HepG2 (cell line): ENCODE data around the gene XRCC1. TPM values are rescaled to one million over a fixed set of nuclear protein-coding genes. Genes with fewer than 3 reads are reported as not detected.

Experiments used
- FOXC1 ChIP-seq: sonication (generic); formaldehyde crosslinking; IDR thresholded peaks from 2 replicates; pipeline ENCODE4 v1.8.0; 2022; ENCODE audit warnings: mild to moderate bottlenecking, missing genetic modification reagents, borderline replicate concordance
- GMEB1 ChIP-seq: sonication (generic); formaldehyde crosslinking; IDR thresholded peaks from 2 replicates; pipeline ENCODE4 v1.5.1; 2020; ENCODE audit warnings: missing genetic modification reagents, mild to moderate bottlenecking, borderline replicate concordance
- HHEX ChIP-seq: IDR thresholded peaks from 2 replicates; pipeline ENCODE4 v1.6.1; 2016; ENCODE audit warnings: control low read depth
- HMGA1 ChIP-seq: sonication (generic); formaldehyde crosslinking; conservative IDR thresholded peaks from 2 replicates; pipeline ENCODE4 v1.4.0; 2020; ENCODE audit warnings: missing genetic modification reagents
- HOXA5 ChIP-seq: sonication (generic); formaldehyde crosslinking; IDR thresholded peaks from 2 replicates; pipeline ENCODE4 v1.4.0; 2020; ENCODE audit warnings: missing genetic modification reagents
- HOXA7 ChIP-seq: sonication (generic); formaldehyde crosslinking; IDR thresholded peaks from 2 replicates; pipeline ENCODE4 v1.8.1; 2022; ENCODE audit warnings: mild to moderate bottlenecking, missing genetic modification reagents, moderate library complexity
- JUND ChIP-seq: sonication (generic); formaldehyde crosslinking; IDR thresholded peaks from 2 replicates; pipeline ENCODE4 v1.8.0; 2022; ENCODE audit warnings: mild to moderate bottlenecking, missing genetic modification reagents
- MTA3 ChIP-seq: sonication (generic); formaldehyde crosslinking; IDR thresholded peaks from 2 replicates; pipeline ENCODE4 v1.4.0; 2020; ENCODE audit warnings: missing genetic modification reagents
- RAD21 ChIP-seq: fragments of 450-650 bp; formaldehyde crosslinking; IDR thresholded peaks from 2 replicates; pipeline ENCODE4 v1.5.0; 2020; ENCODE audit warnings: mild to moderate bottlenecking
- RBAK ChIP-seq: sonication (generic); formaldehyde crosslinking; IDR thresholded peaks from 2 replicates; pipeline ENCODE4 v1.5.1; 2020; ENCODE audit warnings: mild to moderate bottlenecking, missing genetic modification reagents
- SKI ChIP-seq: fragments of 450-650 bp; IDR thresholded peaks from one replicate; pipeline ENCODE4 v1.6.1; 2018; ENCODE audit warnings: mild to moderate bottlenecking; ENCODE audit not compliant: partially characterized antibody
- SP140L ChIP-seq: sonication (generic); formaldehyde crosslinking; IDR thresholded peaks from 2 replicates; pipeline ENCODE4 v1.4.0; 2020; ENCODE audit warnings: missing genetic modification reagents, borderline replicate concordance
- TCF12 ChIP-seq, 2 experiments: fragments of 450-650 bp in 1 of 2; sonication (generic) in 1 of 2; formaldehyde crosslinking in 1 of 2; IDR thresholded peaks; 2 replicates each; pipeline versions ENCODE4 v1.6.1 to v1.8.0; 2017 to 2022; ENCODE audit warnings: antibody characterized with exemption in 1 of 2, mild to moderate bottlenecking in 1 of 2, missing genetic modification reagents in 1 of 2, moderate library complexity in 1 of 2
- ZFP82 ChIP-seq: sonication (generic); formaldehyde crosslinking; IDR thresholded peaks from 2 replicates; pipeline ENCODE4 v1.5.1; 2020; ENCODE audit warnings: mild to moderate bottlenecking, missing genetic modification reagents, borderline replicate concordance
- ZIK1 ChIP-seq: sonication (generic); formaldehyde crosslinking; IDR thresholded peaks from 2 replicates; pipeline ENCODE4 v1.5.0; 2020; ENCODE audit warnings: mild to moderate bottlenecking, low read depth, missing genetic modification reagents, borderline replicate concordance
- ZMYM2 ChIP-seq: sonication (generic); formaldehyde crosslinking; IDR thresholded peaks from 2 replicates; pipeline ENCODE4 v1.8.0; 2022; ENCODE audit warnings: mild to moderate bottlenecking, missing genetic modification reagents
- ZNF451 ChIP-seq: sonication (generic); formaldehyde crosslinking; IDR thresholded peaks from 2 replicates; pipeline ENCODE4 v1.5.0; 2020; ENCODE audit warnings: mild to moderate bottlenecking, missing genetic modification reagents
- ZNF543 ChIP-seq: sonication (generic); formaldehyde crosslinking; IDR thresholded peaks from 2 replicates; pipeline ENCODE4 v1.4.0; 2020; ENCODE audit warnings: mild to moderate bottlenecking, missing genetic modification reagents
- ZNF552 ChIP-seq: sonication (generic); formaldehyde crosslinking; IDR thresholded peaks from 2 replicates; pipeline ENCODE4 v1.9.0; 2022; ENCODE audit warnings: missing genetic modification reagents, mild to moderate bottlenecking, borderline replicate concordance
- ZNF562 ChIP-seq: sonication (generic); formaldehyde crosslinking; IDR thresholded peaks from 2 replicates; pipeline ENCODE4 v1.8.0; 2022; ENCODE audit warnings: missing genetic modification reagents, borderline replicate concordance
- ZNF614 ChIP-seq: IDR thresholded peaks from 2 replicates; pipeline ENCODE4 v1.6.1; 2018; ENCODE audit warnings: missing biosample characterization, missing genetic modification reagents, inconsistent platforms, borderline replicate concordance
- ZNF800 ChIP-seq: sonication (generic); formaldehyde crosslinking; IDR thresholded peaks from 2 replicates; pipeline ENCODE4 v1.4.0; 2020; ENCODE audit warnings: missing genetic modification reagents
- ZNF839 ChIP-seq: sonication (generic); formaldehyde crosslinking; IDR thresholded peaks from 2 replicates; pipeline ENCODE4 v1.4.0; 2020; ENCODE audit warnings: missing genetic modification reagents, mild to moderate bottlenecking, borderline replicate concordance
- polyA plus RNA-seq, 8 experiments: library from polyadenylated mRNA; depleted of rRNA in 3 of 8; stranded (reverse) in 7 of 8; unstranded in 1 of 8; fragments of >200 nt; fragmentation: Illumina TruSeq in 4 of 8; extraction: Trizol in 4 of 8; gene quantifications; 2 replicates each; pipeline versions ENCODE4 v1.2.1 to v1.2.3, GENCODE V29; 2011 to 2016; ENCODE audit warnings: low read depth in 4 of 8, missing spikeins in 1 of 8, mixed read lengths in 1 of 8; ENCODE audit not compliant: insufficient read depth in 1 of 8
- total RNA-seq, 5 experiments: library from RNA; depleted of rRNA; stranded (reverse); fragments of >200 nt; fragmentation: Illumina TruSeq; extraction: Trizol; gene quantifications; 2 replicates each; pipeline ENCODE4 v1.2.3, GENCODE V29; 2016; ENCODE audit warnings: low read depth in 1 of 5
- TF ChIP-seq, protein P1 (sequence below), 2 experiments: sonication (generic) in 1 of 2; formaldehyde crosslinking in 1 of 2; IDR thresholded peaks; 2 replicates each; pipeline versions ENCODE4 v1.5.1 to v1.6.1; 2011 to 2020; ENCODE audit warnings: borderline replicate concordance in 1 of 2, low read depth in 1 of 2, low read length in 1 of 2, mild to moderate bottlenecking in 1 of 2, missing genetic modification reagents in 1 of 2, moderate library complexity in 1 of 2
- TF ChIP-seq, protein P2 (sequence below): fragments of 450-650 bp; IDR thresholded peaks from 2 replicates; pipeline ENCODE4 v1.6.1; 2016

XRCC1 gene
- total and polyA plus RNA-seq, 2 of the 13 experiments (the other 11 are each of a cell fraction or from before 2014, with no cell fraction given): 24.7 to 26.3 TPM

DNA sequence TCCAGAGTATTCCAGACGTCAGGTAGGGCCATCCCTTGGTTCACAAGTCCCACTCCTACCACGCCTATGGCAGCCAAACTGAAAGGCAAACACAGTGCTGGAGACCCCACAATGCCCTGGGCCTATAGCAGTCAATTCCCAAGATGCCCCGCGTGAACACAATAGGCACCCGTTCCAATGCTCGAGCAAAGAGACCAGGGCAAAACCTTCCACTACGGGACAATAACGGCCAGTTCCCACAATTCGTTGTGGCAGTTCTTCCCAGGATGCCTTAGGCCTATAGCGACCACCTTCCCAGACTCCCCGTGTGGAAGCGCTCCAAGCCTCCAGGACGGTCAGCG lies 43.6 kb upstream of the XRCC1 start (continued):
- no peak for TF ChIP-seq GMEB1
- TF ChIP-seq ZNF552 (CRISPR knock-in tag): no peak
- no peak for TF ChIP-seq JUND (CRISPR knock-in tag)
- TF ChIP-seq RAD21 (CRISPR knock-in tag): no peak
- TF ChIP-seq ZMYM2 (CRISPR knock-in tag): no peak
- TF ChIP-seq ZIK1 (CRISPR knock-in tag): no peak
- TF ChIP-seq, protein P1, sequence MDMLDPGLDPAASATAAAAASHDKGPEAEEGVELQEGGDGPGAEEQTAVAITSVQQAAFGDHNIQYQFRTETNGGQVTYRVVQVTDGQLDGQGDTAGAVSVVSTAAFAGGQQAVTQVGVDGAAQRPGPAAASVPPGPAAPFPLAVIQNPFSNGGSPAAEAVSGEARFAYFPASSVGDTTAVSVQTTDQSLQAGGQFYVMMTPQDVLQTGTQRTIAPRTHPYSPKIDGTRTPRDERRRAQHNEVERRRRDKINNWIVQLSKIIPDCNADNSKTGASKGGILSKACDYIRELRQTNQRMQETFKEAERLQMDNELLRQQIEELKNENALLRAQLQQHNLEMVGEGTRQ (IDR thresholded peaks at IDR 0.05; ENCODE audit: low read depth, low read length): no peak
- TF ChIP-seq, protein P1 (CRISPR knock-in tag; IDR thresholded peaks at IDR 0.05; ENCODE audit: borderline replicate concordance): no peak
- TF ChIP-seq, protein P2, sequence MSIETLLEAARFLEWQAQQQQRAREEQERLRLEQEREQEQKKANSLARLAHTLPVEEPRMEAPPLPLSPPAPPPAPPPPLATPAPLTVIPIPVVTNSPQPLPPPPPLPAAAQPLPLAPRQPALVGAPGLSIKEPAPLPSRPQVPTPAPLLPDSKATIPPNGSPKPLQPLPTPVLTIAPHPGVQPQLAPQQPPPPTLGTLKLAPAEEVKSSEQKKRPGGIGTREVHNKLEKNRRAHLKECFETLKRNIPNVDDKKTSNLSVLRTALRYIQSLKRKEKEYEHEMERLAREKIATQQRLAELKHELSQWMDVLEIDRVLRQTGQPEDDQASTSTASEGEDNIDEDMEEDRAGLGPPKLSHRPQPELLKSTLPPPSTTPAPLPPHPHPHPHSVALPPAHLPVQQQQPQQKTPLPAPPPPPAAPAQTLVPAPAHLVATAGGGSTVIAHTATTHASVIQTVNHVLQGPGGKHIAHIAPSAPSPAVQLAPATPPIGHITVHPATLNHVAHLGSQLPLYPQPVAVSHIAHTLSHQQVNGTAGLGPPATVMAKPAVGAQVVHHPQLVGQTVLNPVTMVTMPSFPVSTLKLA: no peak
- no peak for TF ChIP-seq TCF12 (IDR thresholded peaks at IDR 0.05)
- no peak for TF ChIP-seq TCF12 (CRISPR knock-in tag; IDR thresholded peaks at IDR 0.05)
- TF ChIP-seq HOXA7 (CRISPR knock-in tag): no peak
- no peak for TF ChIP-seq SKI
- TF ChIP-seq ZNF543 (CRISPR knock-in tag): no peak; the same call in 1 of the 2 replicates
- no peak; the same call in 1 of the 2 replicates for TF ChIP-seq ZNF800
- TF ChIP-seq HOXA5: no peak
- TF ChIP-seq FOXC1 (CRISPR knock-in tag): no peak
- TF ChIP-seq HHEX (CRISPR knock-in tag): no peak
- TF ChIP-seq ZNF614: no peak
- TF ChIP-seq HMGA1: no peak
- no peak for TF ChIP-seq RBAK (CRISPR knock-in tag)
- no peak for TF ChIP-seq ZNF562 (CRISPR knock-in tag)
- TF ChIP-seq SP140L: no peak
- TF ChIP-seq ZFP82 (CRISPR knock-in tag): no peak
- TF ChIP-seq MTA3 (CRISPR knock-in tag): no peak
- no peak for TF ChIP-seq ZNF839
- no peak for TF ChIP-seq ZNF451 (CRISPR knock-in tag)
